ENCODE data around the gene OCA2. TPM values are rescaled to one million over a fixed set of nuclear protein-coding genes. Genes with fewer than 3 reads are reported as not detected.

Gene OCA2
- total RNA-seq, 2 donors from 2014 or later = not detected

GRCh38 chr15:28133281-28133680, 34.2 kb upstream of the OCA2 start:
- TF ChIP-seq CTCF (IDR thresholded peaks at IDR 0.05) (no peak), POLR2A (IDR thresholded peaks at IDR 0.05) (no peak)
- H3K27ac ChIP-seq = no peak overlapping the region
- H3K9me3 ChIP-seq = no peaks in the 10 kb centered on the region
- H3K36me3 ChIP-seq (replicated peaks in 1 of 2; ENCODE audit: insufficient read depth in 1 of 2, low read depth in 2 of 2) = peaks cover 4% of the 10 kb centered on the region in 2 donors
- H3K4me1 ChIP-seq = no peaks in the 10 kb centered on the region
- no peaks in the 10 kb centered on the region for H3K27me3 ChIP-seq
- DNase-seq (no peak), ATAC-seq (no peak)
- intact Hi-C loops (cut with DNase I) = no loop called here
- H3K4me3 ChIP-seq = no peak overlapping the region

GRCh38 chr15:28132524-28133275, 33.6 kb upstream of the OCA2 start:
- Histone ChIP-seq H3K4me3 (no peak overlapping the region), H3K9me3 (no peaks in the 10 kb centered on the region), H3K27me3 (no peaks in the 10 kb centered on the region), H3K4me1 (no peaks in the 10 kb centered on the region), H3K36me3 (replicated peaks in 1 of 2; ENCODE audit: insufficient read depth in 1 of 2, low read depth in 2 of 2) (peaks cover 4% of the 10 kb centered on the region in 2 donors), H3K27ac (no peak overlapping the region)
- WGBS, 2 donors = 82 to 86% methylated on average over 21 of the region's 21 CpGs
- no peak for DNase-seq
- intact Hi-C loops (cut with DNase I) = no loop called here
- ATAC-seq = no peak
- TF ChIP-seq CTCF (IDR thresholded peaks at IDR 0.05) = no peak
- TF ChIP-seq POLR2A (IDR thresholded peaks at IDR 0.05) = no peak

- no peaks in the 10 kb centered on the region for H3K9me3 ChIP-seq
- H3K27ac ChIP-seq = no peak overlapping the region
- TF ChIP-seq CTCF (IDR thresholded peaks at IDR 0.05) = no peak
- no peak for TF ChIP-seq POLR2A (IDR thresholded peaks at IDR 0.05)
- no peaks in the 10 kb centered on the region for H3K4me1 ChIP-seq
- H3K36me3 ChIP-seq (replicated peaks in 1 of 2; ENCODE audit: insufficient read depth in 1 of 2, low read depth in 2 of 2) = peaks cover 4% of the 10 kb centered on the region in 2 donors
- no peaks in the 10 kb centered on the region for H3K27me3 ChIP-seq
- ATAC-seq = no peak
- intact Hi-C loops (cut with DNase I) = no loop called here
- DNase-seq = no peak
- WGBS, 2 donors = 86 to 87% methylated on average over 11 to 13 of the region's 13 CpGs
- H3K4me3 ChIP-seq = no peak overlapping the region
These were observed 32.8 kb upstream of the OCA2 start for GRCh38 chr15:28131946-28132345.

GRCh38 chr15:28131400-28131799, 32.3 kb upstream of the OCA2 start:
- H3K36me3 ChIP-seq (replicated peaks in 1 of 2; ENCODE audit: insufficient read depth in 1 of 2, low read depth in 2 of 2) = peaks cover 4% of the 10 kb centered on the region in 2 donors
- H3K4me1 ChIP-seq = no peaks in the 10 kb centered on the region
- intact Hi-C loops (cut with DNase I) = no loop called here
- 94 to 100% methylated on average over 1 to 13 of the region's 13 CpGs for WGBS, 2 donors
- no peaks in the 10 kb centered on the region for H3K9me3 ChIP-seq
- H3K27ac ChIP-seq = no peak overlapping the region
- TF ChIP-seq CTCF (IDR thresholded peaks at IDR 0.05) (no peak), POLR2A (IDR thresholded peaks at IDR 0.05) (no peak)
- DNase-seq (no peak), ATAC-seq (no peak)
- H3K27me3 ChIP-seq = no peaks in the 10 kb centered on the region
- H3K4me3 ChIP-seq = no peak overlapping the region

- H3K27ac ChIP-seq = no peak overlapping the region
- TF ChIP-seq POLR2A (IDR thresholded peaks at IDR 0.05) (no peak), CTCF (IDR thresholded peaks at IDR 0.05) (no peak)
- no peaks in the 10 kb centered on the region for H3K27me3 ChIP-seq
- no peaks in the 10 kb centered on the region for H3K9me3 ChIP-seq
- 90 to 94% methylated on average over 6 to 7 of the region's 7 CpGs for WGBS, 2 donors
- H3K4me3 ChIP-seq = no peak overlapping the region
- DNase-seq (no peak), ATAC-seq (no peak)
- intact Hi-C loops (cut with DNase I) = no loop called here
- H3K4me1 ChIP-seq = no peaks in the 10 kb centered on the region
- H3K36me3 ChIP-seq (replicated peaks in 1 of 2; ENCODE audit: insufficient read depth in 1 of 2, low read depth in 2 of 2) = peaks cover 4% of the 10 kb centered on the region in 2 donors
These were observed 31.5 kb upstream of the OCA2 start for GRCh38 chr15:28130651-28131050.
